PFSK-1 (cell line): Measurements from ENCODE around the gene GPHA2.

Source experiments
- FOXP2 ChIP-seq: optimal IDR thresholded peaks from 2 replicates; pipeline ENCODE3; 2011; ENCODE audit warnings: borderline replicate concordance, control low read depth, inconsistent platforms; ENCODE audit not compliant: insufficient read depth; ENCODE audit errors: extremely low read length, extremely low read depth
- POLR2AphosphoS5 ChIP-seq: IDR thresholded peaks from 2 replicates; pipeline ENCODE4 v1.6.1; 2012; ENCODE audit warnings: low read depth, mild to moderate bottlenecking, control low read depth, low read length, moderate library complexity
- REST ChIP-seq, 2 experiments: IDR thresholded peaks; 2 replicates each; pipeline versions ENCODE4 v1.6.1 to v1.8.0; 2011 to 2012; ENCODE audit warnings: low read depth in 2 of 2, low read length in 2 of 2, control low read depth in 1 of 2, inconsistent platforms in 1 of 2, mild to moderate bottlenecking in 1 of 2, moderate library complexity in 1 of 2; ENCODE audit not compliant: insufficient read depth in 1 of 2
- SIN3A ChIP-seq: IDR thresholded peaks from 2 replicates; pipeline ENCODE4 v1.6.1; 2012; ENCODE audit warnings: mild to moderate bottlenecking, low read length, moderate library complexity, borderline replicate concordance; ENCODE audit not compliant: insufficient read depth
- TAF1 ChIP-seq: IDR thresholded peaks from 2 replicates; pipeline ENCODE4 v1.6.1; 2012; ENCODE audit warnings: low read length, control low read depth, borderline replicate concordance; ENCODE audit not compliant: insufficient read depth

Gene GPHA2

GRCh38 chr11:64900774-64901173, 34.9 kb downstream of the GPHA2 start:
- TF ChIP-seq REST (IDR thresholded peaks at IDR 0.05; ENCODE audit: insufficient read depth in 1 of 2, low read depth in 2 of 2, low read length in 2 of 2) = no peak
- TF ChIP-seq SIN3A = no peak

DNA sequence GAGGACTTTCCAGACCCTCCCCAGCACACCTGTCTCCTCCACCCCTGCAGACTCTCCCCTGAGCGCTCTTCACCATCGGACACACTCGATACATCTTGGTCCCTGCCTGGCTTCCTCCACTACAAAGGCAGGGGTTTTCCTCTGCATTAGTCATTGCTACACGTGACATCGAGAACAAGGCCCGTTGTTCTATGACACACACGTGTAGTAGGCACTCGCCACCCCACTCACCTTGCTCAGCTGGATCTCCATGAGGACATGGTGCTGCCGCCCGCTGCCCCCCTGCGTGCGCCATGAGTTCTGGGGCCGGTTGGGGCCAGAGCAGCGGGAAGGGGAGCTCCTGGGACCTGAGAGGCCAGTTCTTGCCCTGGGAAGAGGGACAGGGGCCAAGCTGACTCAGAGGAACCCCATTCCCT, 35.4 kb downstream of the GPHA2 start:
- TF ChIP-seq REST (IDR thresholded peaks at IDR 0.05; ENCODE audit: insufficient read depth in 1 of 2, low read depth in 2 of 2, low read length in 2 of 2) (no peak), POLR2AphosphoS5 (no peak), TAF1 (no peak), SIN3A (no peak), FOXP2 (no peak)

- no peak for TF ChIP-seq POLR2AphosphoS5
- TF ChIP-seq FOXP2 = no peak
- TF ChIP-seq SIN3A = no peak
Measured at GRCh38 chr11:64898541-64898940, 37.2 kb downstream of the GPHA2 start.

- TF ChIP-seq POLR2AphosphoS5 = no peak
- no peak for TF ChIP-seq SIN3A
- TF ChIP-seq REST (IDR thresholded peaks at IDR 0.05; ENCODE audit: insufficient read depth in 1 of 2, low read depth in 2 of 2, low read length in 2 of 2) = no peak
Measured at GRCh38 chr11:64898076-64898445, 37.6 kb downstream of the GPHA2 start.

DNA sequence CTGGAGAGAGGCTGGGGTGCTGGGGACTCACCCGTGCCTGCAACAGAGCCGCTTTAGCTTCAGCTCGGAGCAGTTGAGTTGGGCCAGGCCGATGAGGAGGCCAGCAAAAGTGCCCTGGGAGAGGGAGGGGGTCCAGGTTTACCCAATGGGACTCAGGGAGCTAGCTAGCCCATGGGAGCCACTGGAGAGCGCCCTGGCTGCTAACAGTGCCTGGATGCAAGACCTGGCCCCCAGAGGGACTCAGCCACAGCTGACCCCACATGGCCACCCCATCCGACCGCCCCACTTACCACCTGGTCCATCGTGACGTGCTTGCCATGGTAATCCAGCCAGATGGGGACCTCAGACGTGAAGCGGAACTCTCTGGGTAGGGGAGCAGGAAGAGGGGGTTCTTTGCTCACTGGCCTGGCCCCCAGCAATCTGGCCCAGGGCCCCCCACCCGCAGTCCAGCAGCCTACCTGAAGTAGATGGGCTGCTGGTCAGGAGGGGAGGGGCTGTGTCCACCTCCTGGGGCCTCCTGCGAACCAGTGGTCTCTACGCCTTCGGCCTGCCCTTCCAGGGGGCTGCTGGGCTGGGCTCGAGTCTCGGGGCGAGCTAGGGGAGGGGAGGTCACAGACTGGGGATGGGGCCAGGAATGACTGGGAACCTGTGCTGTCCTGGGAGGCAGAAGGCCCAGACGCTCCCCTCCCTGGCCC, 38.2 kb downstream of the GPHA2 start:
- no peak for TF ChIP-seq POLR2AphosphoS5

DNA sequence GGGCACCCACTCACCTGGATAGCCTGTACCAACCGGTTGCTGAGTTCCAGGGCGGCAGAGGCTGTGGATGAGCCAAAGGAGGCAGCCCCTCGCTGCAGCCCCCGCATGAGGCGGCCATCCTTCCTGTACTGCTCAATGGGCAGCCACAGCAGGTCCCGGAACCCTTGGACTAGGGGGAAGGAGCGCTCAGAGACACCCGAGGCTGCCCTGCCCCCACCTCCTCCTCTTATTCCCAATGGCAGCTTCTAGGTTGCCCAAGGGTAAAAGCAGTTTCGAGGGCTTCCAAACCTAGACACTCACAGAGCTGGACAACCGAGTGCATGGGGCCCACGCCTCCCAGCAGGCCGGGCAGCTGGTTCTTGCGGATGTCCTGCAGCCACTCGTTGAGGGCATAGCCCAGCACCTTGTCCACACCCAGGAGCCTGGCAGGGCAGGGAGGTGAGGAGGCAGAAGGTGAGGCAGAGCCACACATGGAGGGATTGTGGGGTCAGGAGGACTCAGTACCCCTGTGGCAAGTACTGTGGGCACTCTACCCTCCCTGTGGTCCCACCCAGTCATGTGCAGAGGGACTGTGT, 39.2 kb downstream of the GPHA2 start:
- TF ChIP-seq POLR2AphosphoS5 (no peak), FOXP2 (no peak), TAF1 (no peak), SIN3A (no peak), REST (IDR thresholded peaks at IDR 0.05; ENCODE audit: insufficient read depth in 1 of 2, low read depth in 2 of 2, low read length in 2 of 2) (no peak)
